GM18873 (cell line): ENCODE results near the gene EPB41L5.

Source experiments
- ATAC-seq: cut with Tn5 transposase; IDR thresholded peaks from one replicate; pipeline ENCODE4 v1.9.1; 2021; ENCODE audit warnings: mild to moderate bottlenecking, moderate library complexity, moderate number of reproducible peaks; ENCODE audit not compliant: unreplicated experiment, low FRiP score

The EPB41L5 gene

DNA sequence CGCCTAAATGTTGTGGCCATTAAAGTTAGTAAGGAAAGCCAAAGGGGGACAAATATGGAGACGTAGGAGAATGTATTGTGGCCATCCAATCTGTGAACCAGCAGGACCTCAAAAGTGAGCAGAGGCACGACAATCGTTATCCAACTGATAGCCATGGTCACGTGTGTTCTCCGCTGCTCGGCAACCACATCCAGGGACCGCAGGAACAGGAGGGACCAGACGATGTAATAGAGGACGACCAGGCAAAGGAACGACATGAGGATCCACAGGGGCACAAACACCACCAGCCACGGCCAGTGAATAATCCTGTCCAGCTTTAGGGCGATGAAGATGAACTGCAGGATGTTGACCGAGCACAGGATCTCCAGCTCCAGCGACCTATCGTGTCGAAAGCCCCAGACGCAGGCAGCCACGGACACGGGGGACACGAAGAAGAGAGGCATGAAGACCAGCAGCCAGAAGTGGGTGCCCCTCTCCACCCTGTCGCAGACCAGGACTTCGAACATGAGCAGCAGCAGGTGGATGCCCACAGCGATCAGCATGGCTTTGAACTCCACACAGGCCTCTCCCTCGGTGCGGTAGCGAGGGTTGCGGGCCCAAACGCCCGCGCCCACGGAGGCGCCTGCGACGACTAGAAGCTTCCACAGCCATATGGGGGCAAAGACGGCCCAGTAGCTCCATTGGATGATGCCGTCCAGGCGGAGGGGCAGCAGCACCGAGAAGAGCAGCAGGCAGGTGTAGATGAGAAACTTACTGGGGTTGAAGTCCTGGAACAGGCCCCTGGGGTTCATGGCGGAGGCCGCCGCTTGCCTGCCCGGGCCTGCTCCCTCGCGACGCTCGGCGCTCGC lies 209.5 kb downstream of the EPB41L5 start:
- ATAC-seq: no peak

DNA sequence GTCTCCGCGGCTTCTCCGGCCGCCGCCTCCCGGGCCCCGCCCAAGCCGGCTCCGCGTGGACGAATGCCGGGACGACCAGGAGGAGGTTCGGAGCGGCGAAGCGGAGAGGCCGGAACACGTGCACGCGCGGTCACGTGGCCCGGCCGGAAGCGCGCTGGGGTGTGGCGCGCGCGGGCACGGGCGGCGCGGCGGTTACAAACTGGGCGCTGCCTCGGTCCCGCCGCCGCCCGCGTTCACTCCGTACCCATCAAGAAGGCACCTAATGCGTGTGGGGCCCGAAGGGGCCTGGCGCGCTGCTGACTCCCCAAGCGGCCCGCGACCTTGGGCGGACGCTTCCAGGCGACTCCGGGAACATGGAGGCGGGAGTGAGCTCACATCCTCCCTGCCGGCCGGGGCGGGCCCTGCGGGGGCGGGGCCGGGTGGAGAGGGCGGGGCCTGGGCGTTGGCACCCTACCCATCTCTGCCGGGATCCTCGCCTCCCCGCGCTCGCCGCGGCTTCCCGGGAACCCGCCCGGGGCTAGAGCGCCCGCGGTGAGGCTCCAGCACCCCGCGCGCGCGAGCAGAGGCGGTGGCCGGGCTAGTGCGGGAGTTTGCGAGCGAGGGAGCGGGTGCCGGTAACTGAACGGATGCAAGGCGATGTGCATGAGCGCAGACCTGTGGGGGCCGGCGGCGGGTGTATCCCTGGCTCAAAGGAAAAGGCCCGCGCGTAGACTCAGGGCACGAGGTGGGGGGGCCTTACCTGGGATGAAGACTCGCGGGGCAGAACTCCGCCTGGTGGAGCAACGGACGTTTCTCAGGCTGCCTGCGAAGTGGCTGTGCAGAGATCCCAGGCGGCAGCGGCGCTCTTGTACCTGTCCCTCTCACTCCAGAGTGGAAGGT lies 210.4 kb downstream of the EPB41L5 start, which contains the start of gene TMEM185B:
TMEM185B (minus strand) TSS at position 367 of the 879 bp plus-strand sequence. CDS start 424 bp downstream, outside the sequence.
- ATAC-seq: peak; percentile 73

DNA sequence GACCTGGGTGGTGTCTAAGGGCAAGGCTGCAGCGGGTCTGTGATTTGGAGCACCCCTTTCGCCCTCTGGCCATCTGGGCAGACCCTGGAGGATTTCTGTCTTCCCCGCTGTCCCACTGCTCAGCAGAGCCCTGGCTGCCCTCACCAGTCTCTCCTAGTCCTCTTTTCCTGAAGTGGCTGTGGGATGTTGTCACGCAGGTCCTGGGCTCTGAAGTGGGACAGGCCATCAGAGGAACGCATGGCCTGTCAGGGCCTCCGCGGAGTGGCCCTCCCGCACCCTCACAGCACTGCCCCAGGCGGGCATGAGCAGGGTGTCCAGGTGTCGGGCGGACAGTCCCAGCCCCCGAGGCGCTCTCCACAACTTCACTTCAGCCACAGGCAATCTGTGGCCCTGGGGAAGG lies 211.4 kb downstream of the EPB41L5 start:
- no peak for ATAC-seq

DNA sequence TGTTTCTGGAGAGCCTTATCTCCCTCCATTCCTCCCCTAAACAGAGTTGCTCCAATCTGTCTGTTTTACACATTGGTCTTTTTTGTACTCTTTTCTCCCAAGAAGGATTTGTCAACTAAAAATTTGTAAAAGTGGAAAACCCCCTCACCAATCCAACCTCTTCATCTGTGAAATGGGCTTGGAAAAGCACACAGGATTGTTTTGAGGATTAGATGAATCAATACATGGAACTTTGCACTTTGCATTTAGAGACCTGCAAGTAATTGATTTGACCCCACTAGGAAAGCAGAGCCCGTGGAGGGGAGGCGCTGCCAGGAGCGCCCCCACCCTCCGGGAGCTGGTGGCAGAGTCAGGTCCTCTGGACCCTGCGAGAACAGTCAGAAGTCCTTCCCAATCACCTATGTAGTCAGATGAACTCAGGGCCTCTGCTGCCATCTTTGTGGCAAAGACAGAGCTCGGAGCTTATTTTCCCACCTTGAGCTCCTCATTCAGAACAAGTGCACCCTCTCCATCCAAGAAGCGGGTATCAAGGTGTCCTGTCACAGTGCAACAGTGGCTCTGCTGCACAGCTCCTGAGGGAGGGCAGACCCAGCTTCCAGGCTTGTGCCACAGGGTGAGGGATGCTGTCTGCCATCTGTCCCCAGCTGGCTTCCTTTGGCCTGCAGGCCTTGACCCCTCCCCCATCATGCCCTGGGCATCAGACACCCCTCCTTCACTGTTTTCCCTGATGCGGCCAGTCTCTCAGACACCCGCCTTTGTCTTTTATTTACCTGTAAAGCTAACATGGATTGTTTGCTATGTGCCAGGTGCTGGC lies 212.1 kb downstream of the EPB41L5 start:
- no peak for ATAC-seq

DNA sequence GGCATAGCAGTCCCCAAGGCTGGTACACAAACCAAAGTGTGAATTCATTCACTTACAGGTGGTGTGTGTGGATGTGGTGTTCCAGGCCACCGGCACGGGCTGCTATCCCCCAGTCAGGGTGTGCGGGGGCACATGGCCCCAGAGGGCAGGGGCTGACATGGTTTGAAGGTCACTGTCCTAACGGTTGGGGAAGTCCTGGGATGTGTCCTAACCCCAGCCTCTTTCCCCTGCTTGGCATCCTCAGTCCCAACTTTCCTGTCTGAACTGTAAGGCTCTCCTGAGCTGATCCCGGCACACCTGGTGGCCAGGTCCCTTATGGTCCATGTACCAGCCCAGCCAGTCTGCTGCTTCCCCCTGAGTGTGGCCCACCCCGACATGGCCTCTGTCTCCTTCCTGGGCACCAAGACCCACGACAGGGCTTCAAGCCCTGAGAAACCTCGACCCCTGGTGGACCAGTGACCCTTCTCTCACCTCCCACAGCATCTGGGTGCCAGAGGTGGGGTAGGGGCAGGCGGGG lies 212.7 kb downstream of the EPB41L5 start:
- no peak for ATAC-seq

DNA sequence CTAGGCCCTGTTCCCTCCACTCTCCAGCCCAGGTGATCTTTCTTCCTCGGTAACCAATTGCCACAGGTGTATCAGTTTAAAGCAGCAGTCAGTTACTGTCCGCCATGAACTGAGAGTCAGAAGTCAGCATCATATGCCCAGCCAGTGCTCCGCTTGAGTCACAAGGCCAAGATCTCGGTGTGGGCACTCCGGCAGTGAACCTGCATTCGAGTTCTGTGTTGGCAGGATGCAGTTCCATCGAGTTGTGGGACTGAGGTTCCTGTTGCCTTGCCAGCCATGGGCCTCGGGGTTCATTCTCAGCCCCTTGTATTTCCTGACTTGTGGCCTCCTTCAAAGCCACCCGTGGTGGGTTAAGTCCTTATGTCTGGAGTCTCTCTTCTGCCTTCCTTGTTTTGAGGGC lies 213.4 kb downstream of the EPB41L5 start:
- ATAC-seq: no peak

DNA sequence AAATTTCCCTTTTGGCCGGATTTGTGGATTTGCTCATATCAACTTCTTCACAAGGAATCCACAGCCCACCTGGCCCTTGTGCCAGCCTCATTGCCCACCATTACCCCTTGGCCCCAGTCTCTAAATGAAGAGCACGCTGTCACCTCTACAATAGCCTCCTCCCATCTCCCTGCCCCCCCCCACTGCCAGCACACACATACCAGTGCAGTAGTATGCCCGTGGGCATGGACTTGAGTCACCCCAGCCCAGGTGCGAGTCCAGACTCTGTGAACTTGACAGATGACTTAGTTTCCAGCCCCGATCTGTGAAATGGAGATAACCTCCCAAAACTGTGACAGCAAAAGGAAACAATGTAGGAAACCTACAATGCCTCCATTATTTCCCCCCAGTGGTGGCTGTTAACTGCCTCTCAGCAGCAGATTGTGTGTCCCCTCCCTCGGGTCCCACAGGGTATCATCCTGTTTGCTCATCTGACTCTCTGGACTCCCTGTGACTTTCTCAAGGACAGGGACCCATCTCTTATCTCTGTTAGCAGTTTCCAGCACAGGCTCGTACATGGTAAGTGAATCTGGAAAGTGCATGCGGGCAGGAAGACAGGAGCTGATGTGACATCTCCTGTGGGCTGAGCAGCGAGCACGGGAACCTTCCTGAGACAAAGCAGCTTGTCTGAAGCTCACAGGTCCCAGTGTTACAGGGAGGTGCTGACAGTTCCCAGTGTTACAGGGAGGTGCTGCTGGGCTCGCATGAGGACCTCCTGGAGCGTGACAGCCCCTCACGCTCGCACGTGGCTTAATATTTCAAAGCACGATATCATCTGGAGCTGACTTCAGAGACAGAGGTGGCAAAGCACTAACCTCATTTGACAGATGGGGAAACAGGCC lies 214.5 kb downstream of the EPB41L5 start:
- no peak for ATAC-seq

DNA sequence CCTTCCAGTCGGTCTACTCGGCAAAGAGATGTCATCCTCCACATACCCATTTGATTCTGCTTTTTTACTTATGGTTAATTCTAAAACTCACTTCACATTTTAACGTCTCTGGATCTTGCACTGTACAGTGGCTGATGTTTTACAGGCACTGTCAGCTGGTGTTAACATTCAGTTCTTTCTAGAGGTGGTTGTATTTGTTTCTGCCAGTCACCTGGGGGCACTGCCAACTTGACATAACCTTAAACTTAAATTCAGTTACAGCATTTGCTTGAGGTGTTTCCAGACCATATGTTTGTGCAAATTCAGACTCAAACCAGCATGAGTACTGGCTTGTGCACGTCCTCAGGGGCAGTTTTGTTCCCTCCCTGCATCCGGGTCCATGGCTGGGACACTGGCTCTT lies 215.6 kb downstream of the EPB41L5 start:
- no peak for ATAC-seq
